ENCODE data around the gene RNF150. TPM values are rescaled to one million over a fixed set of nuclear protein-coding genes. Genes with fewer than 3 reads are reported as not detected.

RNF150 gene
- total RNA-seq, 1 donor from 2014 or later, result 56.5 TPM

- no peaks in the 10 kb centered on the region for H3K27me3 Mint-ChIP-seq (ENCODE audit: unreplicated experiment)
- H3K4me1 Mint-ChIP-seq (ENCODE audit: unreplicated experiment), result peaks cover 54% of the 10 kb centered on the region
- H3K4me3 Mint-ChIP-seq (ENCODE audit: unreplicated experiment), result no peak overlapping the region
- H3K36me3 Mint-ChIP-seq (ENCODE audit: unreplicated experiment), result no peaks in the 10 kb centered on the region
- TF ChIP-seq, protein P1, sequence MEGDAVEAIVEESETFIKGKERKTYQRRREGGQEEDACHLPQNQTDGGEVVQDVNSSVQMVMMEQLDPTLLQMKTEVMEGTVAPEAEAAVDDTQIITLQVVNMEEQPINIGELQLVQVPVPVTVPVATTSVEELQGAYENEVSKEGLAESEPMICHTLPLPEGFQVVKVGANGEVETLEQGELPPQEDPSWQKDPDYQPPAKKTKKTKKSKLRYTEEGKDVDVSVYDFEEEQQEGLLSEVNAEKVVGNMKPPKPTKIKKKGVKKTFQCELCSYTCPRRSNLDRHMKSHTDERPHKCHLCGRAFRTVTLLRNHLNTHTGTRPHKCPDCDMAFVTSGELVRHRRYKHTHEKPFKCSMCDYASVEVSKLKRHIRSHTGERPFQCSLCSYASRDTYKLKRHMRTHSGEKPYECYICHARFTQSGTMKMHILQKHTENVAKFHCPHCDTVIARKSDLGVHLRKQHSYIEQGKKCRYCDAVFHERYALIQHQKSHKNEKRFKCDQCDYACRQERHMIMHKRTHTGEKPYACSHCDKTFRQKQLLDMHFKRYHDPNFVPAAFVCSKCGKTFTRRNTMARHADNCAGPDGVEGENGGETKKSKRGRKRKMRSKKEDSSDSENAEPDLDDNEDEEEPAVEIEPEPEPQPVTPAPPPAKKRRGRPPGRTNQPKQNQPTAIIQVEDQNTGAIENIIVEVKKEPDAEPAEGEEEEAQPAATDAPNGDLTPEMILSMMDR (IDR thresholded peaks at IDR 0.05), result no peak
- H3K9me3 Mint-ChIP-seq (ENCODE audit: unreplicated experiment), result no peaks in the 10 kb centered on the region
- peak overlapping the region; percentile 14 for H3K27ac Mint-ChIP-seq (ENCODE audit: unreplicated experiment)
- no peak for DNase-seq (ENCODE audit: extremely low spot score, unreplicated experiment)
These were observed 201.4 kb downstream of the RNF150 start for GRCh38 chr4:140931911-140932310.

- Mint-ChIP-seq H3K27me3 (ENCODE audit: unreplicated experiment) (no peaks in the 10 kb centered on the region), H3K4me1 (ENCODE audit: unreplicated experiment) (peaks cover 57% of the 10 kb centered on the region), H3K27ac (ENCODE audit: unreplicated experiment) (no peak overlapping the region), H3K4me3 (ENCODE audit: unreplicated experiment) (no peak overlapping the region), H3K9me3 (ENCODE audit: unreplicated experiment) (no peaks in the 10 kb centered on the region), H3K36me3 (ENCODE audit: unreplicated experiment) (peaks cover under 1% of the 10 kb centered on the region)
- no peak for DNase-seq (ENCODE audit: extremely low spot score, unreplicated experiment)
- TF ChIP-seq, protein P1 (IDR thresholded peaks at IDR 0.05), result no peak
These were observed 202.7 kb downstream of the RNF150 start for GRCh38 chr4:140930557-140930956.

- Mint-ChIP-seq H3K27me3 (ENCODE audit: unreplicated experiment) (no peaks in the 10 kb centered on the region), H3K4me3 (ENCODE audit: unreplicated experiment) (no peak overlapping the region), H3K9me3 (ENCODE audit: unreplicated experiment) (no peaks in the 10 kb centered on the region), H3K4me1 (ENCODE audit: unreplicated experiment) (peaks cover 52% of the 10 kb centered on the region), H3K36me3 (ENCODE audit: unreplicated experiment) (peaks cover 3% of the 10 kb centered on the region), H3K27ac (ENCODE audit: unreplicated experiment) (no peak overlapping the region)
- DNase-seq (ENCODE audit: extremely low spot score, unreplicated experiment), result no peak
- TF ChIP-seq, protein P1 (IDR thresholded peaks at IDR 0.05), result no peak
These were observed 203.3 kb downstream of the RNF150 start for GRCh38 chr4:140930011-140930410.

GRCh38 chr4:140928880-140929279 is 204.4 kb downstream of the RNF150 start:
- Mint-ChIP-seq H3K36me3 (ENCODE audit: unreplicated experiment) (peaks cover 4% of the 10 kb centered on the region), H3K27me3 (ENCODE audit: unreplicated experiment) (no peaks in the 10 kb centered on the region), H3K4me1 (ENCODE audit: unreplicated experiment) (peaks cover 45% of the 10 kb centered on the region), H3K27ac (ENCODE audit: unreplicated experiment) (peak overlapping the region; percentile 18), H3K4me3 (ENCODE audit: unreplicated experiment) (no peak overlapping the region), H3K9me3 (ENCODE audit: unreplicated experiment) (no peaks in the 10 kb centered on the region)
- TF ChIP-seq, protein P1 (IDR thresholded peaks at IDR 0.05), result no peak
- no peak for DNase-seq (ENCODE audit: extremely low spot score, unreplicated experiment)

DNA sequence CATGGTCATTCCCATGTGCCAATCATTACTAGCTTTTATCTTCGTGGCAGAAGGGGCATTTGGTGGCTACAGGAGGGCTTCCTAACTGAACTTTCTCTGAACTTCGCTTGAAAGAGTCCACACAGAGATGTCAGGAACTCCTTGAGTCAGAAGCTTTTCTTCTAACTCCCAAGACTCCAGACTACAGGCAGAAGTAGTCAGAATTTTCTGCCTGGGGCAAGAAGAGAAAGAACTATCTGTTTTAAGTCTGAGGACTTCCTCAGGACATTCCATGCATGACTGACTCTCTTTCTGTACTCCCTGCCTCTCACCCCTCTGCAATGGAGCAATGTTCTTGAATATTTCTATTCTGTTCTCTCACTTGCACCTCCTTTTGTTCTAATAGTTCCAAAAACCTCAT is 206.6 kb downstream of the RNF150 start:
- no peak for DNase-seq (ENCODE audit: extremely low spot score, unreplicated experiment)
- Mint-ChIP-seq H3K27ac (ENCODE audit: unreplicated experiment) (peak overlapping the region; percentile 68), H3K4me3 (ENCODE audit: unreplicated experiment) (no peak overlapping the region)

More for the DNA sequence above, 206.6 kb downstream of the RNF150 start:
- Mint-ChIP-seq H3K9me3 (ENCODE audit: unreplicated experiment) (no peaks in the 10 kb centered on the region), H3K27me3 (ENCODE audit: unreplicated experiment) (no peaks in the 10 kb centered on the region), H3K4me1 (ENCODE audit: unreplicated experiment) (peaks cover 38% of the 10 kb centered on the region), H3K36me3 (ENCODE audit: unreplicated experiment) (peaks cover 4% of the 10 kb centered on the region)
- TF ChIP-seq, protein P1 (IDR thresholded peaks at IDR 0.05), result no peak

All from osteocyte (in vitro differentiated cells).